GM18526 (cell line): ENCODE results near the gene RAI14.

ENCODE experiments used
- POLR2A ChIP-seq: IDR thresholded peaks from 3 replicates; pipeline ENCODE4 v1.6.1; 2011; ENCODE audit not compliant: insufficient read length; ENCODE audit errors: extremely low read depth

RAI14 gene

DNA sequence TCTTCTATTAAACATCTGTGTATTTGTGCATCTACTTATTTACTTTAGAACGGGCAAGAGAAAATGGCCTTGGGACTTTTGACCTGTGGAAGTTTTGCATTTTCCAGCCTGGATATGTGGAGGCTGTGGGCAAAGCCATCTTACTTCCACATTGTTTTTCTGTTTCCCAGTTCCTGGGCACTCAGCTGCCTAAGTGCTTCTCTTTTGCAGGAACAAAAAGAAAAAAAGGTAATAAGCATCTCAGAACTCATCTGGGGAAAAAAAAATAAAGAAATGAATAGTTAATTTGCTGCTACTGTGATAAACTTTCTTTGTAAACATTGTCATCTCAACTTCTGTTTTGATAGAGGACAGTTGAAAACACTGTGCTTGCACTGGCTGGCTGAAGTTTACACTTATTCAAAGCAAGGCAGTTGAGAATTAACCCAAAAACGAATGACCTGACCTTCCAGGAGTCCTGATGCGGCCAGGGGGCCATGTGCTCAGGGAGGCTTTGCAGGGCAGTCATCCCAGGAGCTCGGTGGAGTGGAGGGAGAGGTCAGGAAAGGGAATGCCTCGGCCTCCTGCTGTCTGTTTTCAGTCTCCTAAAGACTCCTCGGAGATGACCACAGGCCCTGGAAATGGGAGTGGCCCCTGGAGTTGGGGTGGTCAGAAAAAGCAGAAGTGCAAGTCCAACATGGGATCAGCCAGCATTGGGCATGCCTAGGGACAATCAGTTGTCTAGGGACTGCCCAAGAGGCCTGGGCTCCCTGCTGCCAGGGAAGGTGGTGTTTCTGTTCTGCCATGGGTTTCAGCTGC, 75.5 kb downstream of the RAI14 start:
- TF ChIP-seq POLR2A = no peak

- TF ChIP-seq POLR2A = no peak
These were observed 78.2 kb downstream of the RAI14 start for GRCh38 chr5:34734326-34734725.

GRCh38 chr5:34735491-34736426, 79.6 kb downstream of the RAI14 start:
- TF ChIP-seq POLR2A = no peak

DNA sequence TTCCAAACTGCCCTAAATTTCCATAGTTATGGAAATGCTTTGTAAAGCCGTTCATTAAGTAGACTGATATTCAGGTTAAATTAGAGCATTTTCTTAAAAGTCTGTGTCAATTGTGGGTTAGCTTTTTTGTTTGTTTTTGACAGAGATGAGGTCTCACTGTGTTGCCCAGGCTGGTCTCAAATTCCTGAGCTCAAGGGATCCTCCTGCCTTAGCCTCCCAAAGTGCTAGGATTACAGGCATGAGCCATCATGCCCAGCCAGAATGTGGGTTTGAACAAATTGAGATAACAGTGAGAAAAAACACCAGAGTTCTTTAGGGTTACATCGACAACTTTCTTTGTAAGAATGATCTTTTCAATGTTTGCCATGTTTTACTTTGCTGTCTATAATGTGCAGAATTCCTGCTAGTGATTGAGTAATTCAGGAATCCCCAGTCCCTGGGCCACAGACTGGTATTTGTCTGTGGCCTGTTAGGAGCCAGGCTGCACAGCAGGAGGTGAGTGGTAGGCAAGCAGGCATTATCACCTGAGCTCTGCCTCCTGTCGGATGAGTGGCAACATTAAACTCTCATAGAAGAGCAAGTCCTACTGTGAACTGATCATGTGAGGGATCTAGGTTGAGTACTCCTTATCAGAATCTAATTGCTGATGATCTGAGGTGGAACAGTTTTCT, 80.5 kb downstream of the RAI14 start:
- no peak for TF ChIP-seq POLR2A

DNA sequence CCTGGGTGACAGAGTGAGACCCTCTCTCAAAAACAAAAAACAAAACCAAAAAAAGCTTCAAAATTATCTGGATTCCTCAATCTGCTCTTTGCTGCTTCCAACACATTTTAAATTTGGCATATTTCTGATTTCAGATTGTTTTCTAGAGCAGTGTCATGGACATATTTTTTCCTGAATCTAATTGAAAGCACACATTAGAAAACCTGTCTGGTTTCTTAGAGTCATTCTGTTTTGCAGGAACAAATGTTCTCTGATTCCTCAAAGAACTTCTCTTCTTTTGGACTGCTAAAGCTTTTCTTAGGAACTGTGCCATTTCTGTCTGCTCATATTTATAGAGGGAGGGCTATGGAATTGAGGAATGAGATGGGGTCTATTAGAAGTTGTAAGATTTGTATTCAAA, 81.6 kb downstream of the RAI14 start:
- no peak for TF ChIP-seq POLR2A

DNA sequence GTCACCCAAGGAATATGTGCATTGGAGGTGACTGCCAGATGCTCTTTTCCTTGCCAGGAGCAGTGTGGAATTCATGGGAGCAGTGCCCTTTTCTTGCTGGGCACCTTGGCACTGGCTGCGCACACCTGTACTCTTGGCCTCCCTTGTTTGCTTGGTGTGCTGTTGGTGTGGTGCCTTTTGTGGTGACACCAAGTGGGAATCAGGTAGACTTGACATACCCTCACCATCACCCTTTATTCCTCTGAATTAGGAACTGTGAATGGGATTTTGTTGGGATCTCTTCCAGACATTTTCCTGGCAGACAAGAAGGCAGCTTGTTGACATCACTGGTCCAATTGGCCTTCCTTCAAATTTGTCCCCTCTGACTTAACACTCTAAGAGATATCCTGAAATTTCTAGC, 82.3 kb downstream of the RAI14 start:
- TF ChIP-seq POLR2A = no peak

DNA sequence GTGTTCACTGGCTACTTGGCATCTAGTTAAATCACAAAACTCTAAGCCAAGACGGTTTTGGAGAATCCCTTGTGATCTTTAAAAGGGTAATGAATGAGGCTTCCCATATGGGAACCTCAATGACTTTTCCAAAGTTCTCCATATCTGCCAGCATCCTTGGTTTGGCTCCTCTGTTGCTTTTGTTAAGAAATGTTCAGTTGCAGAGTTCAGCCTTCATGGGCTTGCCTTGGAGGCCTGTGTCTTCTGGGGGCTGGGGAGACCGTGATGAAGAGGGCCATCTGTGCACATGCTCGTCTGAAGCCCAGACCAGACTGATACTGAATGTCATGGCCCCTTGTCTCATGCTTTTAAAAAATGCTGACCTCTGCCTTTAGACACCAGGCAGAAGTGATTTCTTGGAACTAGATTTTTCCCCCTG, 84.3 kb downstream of the RAI14 start:
- no peak for TF ChIP-seq POLR2A

- no peak for TF ChIP-seq POLR2A
These were observed 85.9 kb downstream of the RAI14 start for GRCh38 chr5:34742061-34742460.

GRCh38 chr5:34743878-34744277, 87.8 kb downstream of the RAI14 start:
- no peak for TF ChIP-seq POLR2A

DNA sequence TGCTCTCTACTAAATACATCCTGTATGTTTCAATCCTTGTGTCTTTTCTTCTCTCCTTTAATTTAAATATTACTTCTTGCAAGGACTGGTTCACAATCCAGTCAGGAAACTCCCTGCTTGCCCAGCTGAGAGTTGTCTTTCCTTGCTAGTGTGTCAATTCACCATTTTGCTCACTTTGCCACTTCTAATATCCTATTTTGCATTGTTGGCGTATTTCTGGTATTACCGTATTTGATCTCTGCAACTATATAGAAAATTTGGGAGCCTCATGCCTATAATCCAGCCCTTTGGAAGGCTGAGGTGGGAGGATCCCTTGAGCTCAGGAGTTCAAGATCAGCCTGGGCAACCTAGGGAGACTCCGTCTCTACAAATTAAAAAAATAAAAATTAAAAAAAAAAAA, 92.3 kb downstream of the RAI14 start:
- TF ChIP-seq POLR2A = no peak

DNA sequence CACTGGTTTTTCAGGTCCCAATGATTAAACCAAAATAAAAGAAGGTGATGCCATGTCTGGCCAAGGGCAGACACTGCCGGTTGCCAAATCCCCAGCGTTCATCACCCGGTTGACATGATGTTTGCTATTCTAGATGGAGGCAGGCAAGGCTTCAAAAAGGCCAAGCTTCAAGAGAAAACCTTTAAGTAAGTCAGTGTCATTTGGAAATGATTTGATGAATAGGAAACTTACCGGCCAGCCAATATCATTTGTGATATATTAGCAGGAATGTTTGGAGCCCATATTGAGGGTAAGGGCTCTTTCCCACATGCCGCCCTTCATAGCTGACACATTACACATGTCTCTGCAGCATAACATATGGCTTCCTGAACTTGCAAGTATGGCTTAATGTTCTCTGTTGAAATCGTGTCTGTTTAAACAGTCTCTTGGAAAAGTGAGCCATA, 93.3 kb downstream of the RAI14 start:
- no peak for TF ChIP-seq POLR2A

GRCh38 chr5:34750206-34750605, 94.1 kb downstream of the RAI14 start:
- TF ChIP-seq POLR2A = no peak

GRCh38 chr5:34751807-34752736, 95.9 kb downstream of the RAI14 start:
- no peak for TF ChIP-seq POLR2A

DNA sequence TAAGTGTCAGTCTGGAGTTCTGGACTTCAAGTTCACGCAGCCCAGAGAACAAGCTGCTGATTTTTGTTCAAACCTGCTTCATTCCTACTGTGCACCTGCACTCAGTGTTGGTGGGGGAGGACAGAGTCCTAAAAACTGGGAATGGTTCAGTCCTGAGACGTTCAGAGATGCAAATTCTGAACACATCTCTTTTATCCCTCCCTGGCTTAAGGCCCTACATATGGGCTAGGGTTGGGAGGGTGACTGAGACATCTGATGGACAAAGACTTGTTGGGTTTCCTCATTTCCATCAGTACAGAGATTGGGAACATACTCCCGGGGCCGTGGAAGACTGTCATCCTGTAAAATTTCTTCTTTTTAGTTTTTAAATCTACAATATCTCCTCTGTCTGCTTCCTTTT, 99.8 kb downstream of the RAI14 start:
- no peak for TF ChIP-seq POLR2A

DNA sequence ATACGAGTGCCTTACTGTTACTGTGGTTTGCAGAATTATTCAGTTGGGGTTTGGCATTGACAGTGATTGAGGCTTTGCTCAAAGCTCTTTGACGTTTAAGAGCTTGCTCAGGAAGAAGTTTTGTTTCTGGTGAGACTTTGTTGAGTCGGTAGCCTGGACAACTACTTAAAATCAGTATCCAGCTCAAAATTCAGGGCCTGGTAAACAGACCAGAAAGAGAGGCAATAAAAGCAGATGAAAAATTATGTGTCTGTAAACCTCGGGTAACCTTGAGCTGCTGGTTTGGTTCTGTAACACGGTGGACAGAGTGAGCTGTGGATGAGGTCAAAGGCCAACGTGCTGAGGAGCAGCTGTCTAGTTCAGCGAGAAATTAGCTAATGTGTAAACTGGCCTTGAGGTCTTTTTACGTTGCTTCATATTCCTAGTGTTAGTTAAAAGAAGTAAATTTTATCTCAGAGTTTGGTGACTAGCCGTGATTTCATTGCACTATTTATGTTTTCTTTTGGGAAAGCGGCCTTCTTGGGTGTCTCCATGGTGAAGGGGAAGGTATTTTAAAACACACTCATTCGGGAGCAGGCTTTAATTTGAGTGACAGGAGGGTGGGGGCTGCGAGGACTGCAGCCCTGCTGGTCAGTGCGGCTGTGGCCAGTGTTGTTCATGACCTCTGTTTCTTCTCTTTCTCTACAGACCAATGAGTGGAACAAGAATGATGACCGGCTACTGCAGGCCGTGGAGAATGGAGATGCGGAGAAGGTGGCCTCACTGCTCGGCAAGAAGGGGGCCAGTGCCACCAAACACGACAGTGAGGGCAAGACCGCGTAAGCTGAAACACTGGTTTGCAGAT, 100.9 kb downstream of the RAI14 start:
- TF ChIP-seq POLR2A = no peak
